Stimulated activated CD4-positive, alpha-beta T cell treated with anti-CD3 and anti-CD28 coated beads, Interleukin-4, amount 100 ng/mL, for 1 hour (primary cell): ENCODE results near the gene STAG1.
"Not testable (repeated sequence)": the region's sequence is repeated elsewhere in the genome, so short reads cannot be mapped to it uniquely, and the experiment has no call there.

ENCODE experiments used
- DNase-seq: peaks from one replicate; pipeline ENCODE4 v3.0.0-alpha.2; 2020

The STAG1 gene

GRCh38 chr3:136752172-136752421 is at the start of gene STAG1:
TSS of gene STAG1 (minus strand) at chr3:136752378. CDS start at chr3:136630898, 121,480 bp downstream.
- no peak for DNase-seq

GRCh38 chr3:136801146-136801545 is 49.0 kb upstream of the STAG1 start:
- not testable (repeated sequence) for DNase-seq

DNA sequence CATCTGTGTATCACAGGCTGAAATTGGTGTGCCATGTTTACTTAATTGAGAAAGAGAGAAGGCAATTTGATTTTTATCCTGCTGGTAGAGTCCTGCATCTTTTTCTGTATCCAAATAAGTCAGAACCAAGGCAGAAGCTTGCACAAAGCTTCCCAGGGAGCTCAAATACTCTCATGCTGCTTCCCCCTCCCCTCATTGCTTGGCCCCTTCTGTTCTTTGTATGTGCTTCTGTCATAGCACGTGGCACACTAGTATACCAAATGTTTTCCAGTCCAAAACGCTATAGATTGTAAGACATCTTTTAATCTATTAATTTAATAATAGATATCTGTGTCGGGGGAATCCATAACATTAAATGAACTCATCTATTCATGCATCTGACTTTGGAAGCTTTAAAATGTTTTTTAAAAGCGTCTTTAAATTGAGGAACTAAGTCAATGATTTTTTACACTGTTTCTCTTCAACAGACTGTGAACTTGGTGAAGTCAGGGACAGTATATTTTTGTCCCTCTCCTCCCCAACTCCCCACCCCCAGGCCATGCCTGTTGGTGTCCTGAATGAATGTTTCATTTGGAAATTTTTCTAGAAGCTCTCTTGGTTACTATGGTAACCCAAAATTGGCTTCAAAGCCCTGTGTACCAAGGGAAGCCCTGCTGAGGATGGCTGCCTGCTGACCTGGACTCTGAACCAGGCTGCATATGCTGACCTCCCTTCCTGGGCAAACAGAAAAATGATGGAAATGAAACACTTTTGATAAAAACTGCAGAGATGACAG is 40.6 kb upstream of the STAG1 start:
- no peak for DNase-seq

- DNase-seq, result no peak
Observed at GRCh38 chr3:136790786-136791185, 38.6 kb upstream of the STAG1 start.

GRCh38 chr3:136789976-136790375 is 37.8 kb upstream of the STAG1 start:
- DNase-seq, result no peak

DNA sequence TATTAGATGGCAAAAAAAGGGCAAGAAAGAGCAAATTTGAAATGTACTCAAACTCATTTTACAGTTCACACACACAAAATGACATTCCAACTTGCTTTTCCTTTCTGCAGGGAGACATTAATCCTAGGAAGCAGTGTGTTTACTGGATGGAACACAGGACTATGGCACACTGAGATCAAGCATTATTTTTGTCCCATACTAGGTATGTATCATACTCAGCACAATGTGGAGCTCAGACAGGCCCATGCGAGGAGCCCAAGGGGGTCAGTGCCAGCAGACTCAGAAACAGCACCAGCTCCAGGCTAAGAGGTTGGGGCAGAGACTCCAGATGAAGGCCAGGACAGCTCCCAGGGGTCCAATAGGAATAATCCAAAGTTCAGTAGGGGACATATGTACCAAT is 36.0 kb upstream of the STAG1 start:
- no peak for DNase-seq

- peak; percentile 2 for DNase-seq
Observed at GRCh38 chr3:136787349-136787748, 35.2 kb upstream of the STAG1 start.

- no peak for DNase-seq
Observed at GRCh38 chr3:136783708-136784191, 31.6 kb upstream of the STAG1 start.

DNA sequence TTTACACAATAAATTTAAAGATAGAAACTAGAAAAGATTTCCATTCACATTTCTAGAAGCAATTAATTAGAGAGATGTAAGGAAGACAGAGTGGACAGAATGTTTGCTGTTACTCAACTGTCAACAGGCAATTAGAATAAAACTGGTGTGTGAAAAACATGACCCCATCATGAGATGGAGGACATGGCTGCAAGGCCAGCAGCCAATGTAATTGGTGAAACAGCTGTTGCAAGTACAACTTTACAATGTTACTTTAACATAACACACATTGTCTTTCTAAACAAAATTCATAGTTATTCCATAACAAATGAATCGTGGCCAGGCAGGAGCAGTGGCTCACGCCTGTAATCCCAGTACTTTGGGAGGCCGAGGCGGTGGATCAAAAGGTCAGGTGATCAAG is 28.6 kb upstream of the STAG1 start:
- DNase-seq, result no peak

- DNase-seq, result no peak
Observed at GRCh38 chr3:136778865-136779264, 26.7 kb upstream of the STAG1 start.

GRCh38 chr3:136772709-136773108 is 20.5 kb upstream of the STAG1 start:
- DNase-seq, result no peak

DNA sequence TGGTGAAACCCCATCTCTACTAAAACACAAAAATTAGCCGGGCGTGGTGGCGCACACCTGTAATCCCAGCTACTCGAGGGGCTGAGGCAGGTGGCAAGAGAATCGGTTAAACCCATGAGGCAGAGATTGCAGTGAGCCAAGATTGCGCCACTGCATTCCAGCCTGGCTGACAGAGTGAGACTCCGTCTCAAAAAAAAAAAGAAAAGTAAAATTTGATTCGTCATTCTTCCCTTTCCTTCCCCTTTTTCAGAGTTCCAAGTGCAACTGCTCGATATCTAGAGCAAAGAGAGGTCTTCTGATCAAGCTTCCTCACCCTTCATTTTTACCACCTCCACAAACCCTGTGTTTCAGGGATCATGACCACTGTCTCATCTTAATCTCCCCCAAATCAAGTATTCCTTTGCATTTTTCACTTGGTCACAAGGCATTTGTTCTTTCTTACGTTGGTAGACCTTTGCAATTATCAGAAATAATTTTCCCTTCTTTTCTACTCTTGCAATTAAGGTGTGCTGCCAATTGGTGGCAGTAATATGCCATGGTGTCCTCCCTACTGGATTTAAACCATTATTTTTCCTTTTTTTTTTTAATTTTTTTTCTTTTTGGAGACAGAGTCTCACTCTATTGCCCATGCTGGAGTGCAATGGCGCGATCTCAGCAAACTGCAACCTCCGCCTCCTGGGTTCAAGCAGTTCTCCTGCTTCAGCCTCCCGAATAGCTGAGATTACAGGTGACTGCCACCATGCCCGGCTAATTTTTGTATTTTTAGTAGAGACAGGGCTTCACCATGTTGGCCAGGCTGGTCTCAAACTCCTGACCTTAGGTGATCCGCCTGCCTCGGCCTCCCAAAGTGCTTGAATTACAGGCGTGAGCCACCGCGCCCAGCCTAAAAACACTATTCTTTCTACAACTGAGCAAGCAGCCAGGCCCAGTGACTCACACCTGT is 6.3 kb upstream of the STAG1 start:
- not testable (repeated sequence) for DNase-seq

DNA sequence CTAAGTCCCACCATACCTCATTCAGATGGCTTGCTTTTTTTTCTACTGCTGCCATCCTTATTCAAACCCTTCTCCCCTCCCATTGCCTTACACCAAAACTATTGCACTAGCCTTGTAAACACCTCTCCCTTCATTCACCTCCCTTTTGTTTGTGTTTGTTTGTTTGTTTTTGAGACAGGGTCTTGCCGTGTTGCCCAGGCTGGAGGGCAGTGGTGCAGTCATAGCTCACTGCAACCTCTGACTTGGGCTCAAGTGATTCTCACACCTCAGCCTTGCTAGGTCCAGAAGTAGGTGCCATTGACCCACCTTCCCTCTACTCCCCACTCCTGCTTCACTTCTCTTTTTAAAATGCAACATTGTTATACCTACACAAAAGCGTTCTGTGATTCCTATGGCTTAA is 3.0 kb upstream of the STAG1 start:
- no peak for DNase-seq

DNA sequence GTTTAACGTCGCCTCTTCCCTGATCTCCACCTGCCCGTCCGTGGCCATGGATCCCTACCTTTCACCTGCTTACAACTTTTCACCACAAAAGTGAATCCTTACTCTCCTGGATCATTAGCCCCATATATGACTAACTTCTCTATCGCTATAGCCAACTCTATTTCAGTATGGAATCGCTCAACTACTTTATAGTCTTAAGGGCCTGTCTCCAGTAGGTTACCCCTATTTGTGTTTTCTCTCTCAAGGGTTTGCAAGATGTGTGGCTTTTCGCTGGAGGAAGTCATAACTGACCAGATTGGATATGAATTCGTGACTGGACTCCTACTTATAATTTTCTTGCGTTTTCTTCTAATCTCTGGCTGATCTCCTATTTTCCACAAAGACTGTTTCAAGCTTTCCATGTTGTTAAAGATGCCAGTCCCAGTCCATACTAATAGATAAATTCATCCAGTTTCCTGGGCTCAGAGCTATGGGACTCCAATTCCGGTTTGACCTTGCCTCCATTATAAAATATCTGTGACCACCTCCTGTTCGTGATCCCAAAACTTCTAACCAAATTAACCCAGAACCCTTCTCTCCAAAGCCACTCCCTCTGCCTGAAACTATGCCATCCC is 1.3 kb upstream of the STAG1 start:
- DNase-seq, result no peak

DNA sequence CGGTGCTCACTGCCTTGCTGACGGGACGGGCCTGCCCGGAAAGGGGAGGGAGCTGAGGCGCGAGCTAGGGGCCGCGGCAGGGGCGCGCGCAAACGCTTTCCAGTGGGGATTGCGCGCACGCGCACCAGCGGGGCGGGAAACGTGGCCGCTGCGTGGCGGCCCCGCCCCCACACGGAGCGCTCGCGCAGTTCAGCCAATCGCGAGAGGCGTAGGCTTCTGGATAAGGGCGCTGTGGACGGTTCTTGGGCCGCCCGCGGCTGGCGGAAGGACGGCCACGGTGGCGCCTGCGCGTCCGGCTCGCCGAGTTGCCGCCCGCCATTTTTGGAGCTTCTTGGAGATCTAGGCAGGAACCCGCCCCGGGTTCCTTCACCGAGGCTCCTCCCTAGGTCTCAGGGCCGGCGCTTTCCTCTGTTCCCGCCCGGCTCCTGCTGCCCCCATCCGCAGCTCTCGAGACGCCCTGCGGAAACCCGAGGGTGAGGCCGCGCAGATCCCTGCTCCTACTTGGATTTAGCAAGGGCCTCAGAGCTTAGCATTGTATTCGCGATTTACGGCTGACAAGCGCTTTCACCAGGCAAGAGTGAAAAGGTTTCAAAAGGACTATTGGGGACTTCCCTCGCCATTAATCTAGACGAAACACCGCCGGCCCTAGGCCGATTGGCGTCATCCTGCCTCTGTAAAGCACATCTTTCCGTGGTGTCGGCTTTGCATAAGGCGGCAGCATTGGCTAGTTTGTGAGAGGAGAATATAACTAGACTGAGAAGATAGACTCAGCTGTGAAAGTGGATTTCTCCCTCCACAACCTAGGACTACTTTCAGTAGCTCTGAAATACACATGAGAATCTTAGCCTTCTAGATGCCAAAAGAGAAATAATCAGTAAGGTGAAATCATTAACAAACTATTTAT is 496 bp upstream of the STAG1 start:
- DNase-seq, result peak; percentile 100

GRCh38 chr3:136751316-136752171 is 634 bp downstream of the STAG1 start:
- DNase-seq, result peak; percentile 64

- DNase-seq, result no peak
Observed at GRCh38 chr3:136750897-136751315, 1.3 kb downstream of the STAG1 start.

DNA sequence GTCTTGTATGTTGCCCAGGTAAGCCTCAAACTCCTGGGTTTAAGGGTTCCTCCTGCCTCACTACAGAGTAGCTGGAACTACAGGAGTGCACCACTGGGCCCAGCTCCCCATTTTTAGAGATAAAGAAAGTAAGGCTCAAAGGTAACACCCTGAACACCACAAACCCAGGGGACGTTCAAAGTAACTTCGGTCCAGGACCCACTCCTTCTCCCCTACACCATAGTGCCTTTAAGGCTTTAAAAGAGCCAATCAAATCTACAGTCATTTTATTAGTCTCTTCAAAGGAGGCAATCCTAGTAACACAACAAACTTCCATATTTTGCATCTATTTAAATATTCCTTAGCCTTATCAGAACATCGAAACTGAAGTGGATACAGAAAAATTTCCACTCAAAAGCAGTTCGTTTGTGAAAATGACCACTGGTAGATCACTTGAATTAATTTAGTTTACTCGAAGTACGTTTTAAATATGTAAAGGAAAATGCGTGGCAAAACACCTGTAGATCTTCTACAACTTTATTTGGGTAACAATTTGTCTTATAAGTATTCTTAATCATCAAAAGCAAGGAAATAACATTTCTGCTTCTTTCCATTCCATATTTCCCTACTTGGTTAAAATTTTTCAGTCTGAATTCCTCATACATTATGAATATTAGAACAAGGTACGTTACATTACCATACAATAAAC is 1.8 kb downstream of the STAG1 start:
- no peak for DNase-seq

GRCh38 chr3:136749602-136750001 is 2.6 kb downstream of the STAG1 start:
- DNase-seq, result not testable (repeated sequence)

GRCh38 chr3:136749091-136749490 is 3.1 kb downstream of the STAG1 start:
- DNase-seq, result no peak

- no peak for DNase-seq
Observed at GRCh38 chr3:136745916-136746315, 6.3 kb downstream of the STAG1 start.
